ENCODE measurements around the gene RFX4.
"Not testable (repeated sequence)": the region's sequence is repeated elsewhere in the genome, so short reads cannot be mapped to it uniquely, and the experiment has no call there.

RFX4 gene

DNA sequence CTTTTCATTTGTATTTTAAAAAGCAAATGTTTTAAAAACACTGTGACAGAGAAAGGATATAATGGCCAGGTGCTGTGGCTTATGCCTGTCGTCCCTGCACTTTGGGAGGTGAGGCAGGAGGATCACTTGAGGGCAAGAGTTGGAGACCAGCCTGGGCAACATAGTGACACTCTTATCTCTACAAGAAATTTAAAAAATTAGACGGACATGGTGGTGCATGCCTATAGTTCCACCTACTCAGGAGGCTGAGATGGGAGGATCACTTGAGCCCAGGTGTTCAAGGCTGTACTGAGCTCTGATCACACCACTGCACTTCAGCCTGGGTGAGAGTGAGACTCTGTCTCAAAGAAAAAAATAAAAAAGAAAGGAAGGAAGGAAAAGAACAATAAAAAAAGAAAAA lies 7.8 kb downstream of the RFX4 start:
- no peak for DNase-seq (ENCODE audit: low read depth, low spot score)

DNA sequence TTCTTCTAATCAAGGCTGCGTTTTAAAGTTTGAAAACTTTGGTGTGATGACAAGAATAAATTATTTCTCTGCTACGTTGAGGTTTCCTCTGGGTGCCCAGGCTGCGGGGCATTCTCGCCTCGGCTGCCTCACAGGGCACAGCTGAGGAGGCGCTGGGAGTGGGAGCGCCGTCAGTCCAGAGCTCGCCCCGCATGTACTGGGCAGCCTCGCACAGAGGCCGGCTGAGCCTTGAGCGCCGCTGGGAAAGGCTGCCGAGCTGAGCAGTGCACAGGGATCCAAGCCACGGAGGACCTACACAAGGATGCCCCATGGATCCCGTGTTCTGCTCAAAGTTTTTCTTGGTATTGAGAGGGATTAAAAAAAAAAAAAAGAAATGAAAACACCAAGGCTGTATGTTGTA lies 11.6 kb downstream of the RFX4 start:
- DNase-seq (ENCODE audit: low read depth, low spot score): no peak

DNA sequence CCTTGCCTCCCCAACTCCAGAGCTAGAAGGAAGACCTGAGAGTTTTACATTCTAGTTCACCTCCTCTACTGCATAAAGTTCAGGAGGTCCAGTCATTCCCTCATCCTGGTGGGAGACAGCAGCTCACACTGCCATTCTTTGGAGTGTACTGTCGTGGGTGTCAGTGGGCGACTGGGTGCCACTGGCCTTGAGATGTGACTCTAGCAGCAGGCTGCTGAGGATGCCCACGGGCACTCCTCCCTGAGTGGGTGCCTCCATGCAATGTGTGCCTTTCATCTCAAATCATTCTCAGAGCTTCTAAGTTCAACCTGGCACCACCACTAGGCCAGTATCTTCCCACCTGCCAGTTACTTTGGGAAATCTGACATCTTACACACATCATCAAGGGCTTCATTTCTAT lies 12.5 kb downstream of the RFX4 start:
- no peak for DNase-seq (ENCODE audit: low read depth, low spot score)

DNA sequence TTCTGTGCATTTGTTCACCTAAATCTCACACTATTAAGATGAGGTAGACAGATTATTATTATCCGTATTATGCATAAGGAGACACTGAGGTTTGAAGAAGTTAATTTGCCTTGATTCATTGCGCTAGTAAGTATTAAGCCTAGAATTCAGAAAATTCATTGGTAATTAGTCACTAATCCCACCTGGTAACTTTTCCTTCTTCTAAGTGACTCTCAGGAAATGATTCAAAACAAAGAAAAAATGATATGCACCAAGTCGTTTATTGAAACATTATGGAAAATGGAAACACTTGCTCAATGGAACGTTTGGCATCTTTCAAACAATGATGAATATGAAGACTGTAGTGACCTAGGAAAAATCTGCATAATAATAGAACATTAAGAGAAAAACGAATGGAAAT lies 15.2 kb downstream of the RFX4 start:
- DNase-seq (ENCODE audit: low read depth, low spot score): no peak

DNA sequence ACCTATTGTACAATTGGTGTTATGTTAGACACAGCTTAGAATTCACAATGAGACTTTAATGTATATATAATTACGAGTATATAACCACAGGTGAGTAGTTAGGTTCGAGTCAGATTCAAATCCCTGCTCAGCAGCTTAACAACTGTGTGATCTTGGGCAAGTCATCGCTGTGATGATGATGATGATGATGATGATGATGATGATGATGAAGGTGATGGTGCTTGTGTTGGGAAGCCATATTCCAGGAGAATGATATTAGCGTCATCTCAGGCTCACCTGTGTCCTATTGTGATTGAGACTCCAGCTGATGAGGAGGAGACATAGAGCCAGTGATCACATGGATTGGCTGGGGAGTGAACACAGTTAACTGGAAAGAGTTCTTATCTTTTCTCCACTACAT lies 16.5 kb downstream of the RFX4 start:
- no peak for DNase-seq (ENCODE audit: low read depth, low spot score)

DNA sequence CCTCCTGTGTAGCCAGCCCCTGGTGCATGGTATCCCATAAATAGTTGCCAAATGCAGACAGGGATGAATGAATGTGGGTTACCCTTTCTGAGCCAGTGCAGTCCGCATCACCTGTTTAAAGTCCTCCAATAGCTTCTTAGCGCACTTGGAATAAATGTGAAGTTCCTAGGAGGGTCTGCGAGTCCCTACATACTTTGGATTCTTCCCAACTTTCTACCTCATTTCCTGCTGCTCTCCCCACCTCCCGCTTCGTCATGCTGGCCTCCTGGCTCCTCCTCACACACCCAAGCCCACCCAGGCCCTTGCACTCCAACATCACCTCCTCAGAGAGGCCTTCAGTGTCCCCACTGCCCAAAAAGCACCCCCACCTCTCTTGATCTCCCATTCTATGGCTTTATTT lies 17.7 kb downstream of the RFX4 start:
- no peak for DNase-seq (ENCODE audit: low read depth, low spot score)

DNA sequence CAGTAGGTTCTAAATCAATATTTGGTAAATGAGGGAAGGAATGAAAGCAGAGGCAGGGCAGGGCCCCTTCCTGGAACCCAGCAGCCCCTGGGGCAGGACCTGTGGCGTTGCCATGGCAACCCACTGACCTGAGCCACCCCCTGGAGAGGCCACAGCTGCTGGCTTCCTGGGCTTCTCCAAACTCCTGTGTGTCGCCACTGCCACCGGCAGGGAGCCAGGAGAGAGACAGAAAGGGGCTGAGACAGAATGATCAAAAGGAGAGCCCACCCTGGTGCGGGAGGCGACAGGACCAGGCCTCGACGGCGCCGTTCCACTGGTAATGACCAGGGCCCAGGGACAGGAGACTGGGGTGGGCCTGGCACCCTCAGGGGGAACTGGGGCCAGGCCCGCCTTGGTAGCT lies 18.2 kb downstream of the RFX4 start:
- no peak for DNase-seq (ENCODE audit: low read depth, low spot score)

DNA sequence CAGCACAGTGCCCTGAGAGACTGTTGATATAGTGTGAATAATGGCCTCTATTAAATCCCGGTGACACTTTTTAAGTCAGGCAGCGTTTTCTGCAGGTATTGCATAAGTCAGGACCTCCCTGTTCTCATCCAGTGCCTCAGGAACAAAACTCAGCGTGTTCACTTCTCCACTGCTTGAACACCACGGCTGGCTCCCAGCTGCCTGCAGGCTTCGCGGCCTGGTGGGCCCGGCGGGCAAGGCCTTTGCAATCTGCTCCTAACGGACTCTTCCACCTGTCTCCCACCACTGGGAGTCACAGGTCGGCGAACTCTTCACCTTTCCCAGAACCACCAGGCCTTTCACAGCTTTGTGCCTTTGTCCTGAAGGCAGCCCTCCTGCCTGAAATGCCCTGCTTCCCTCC lies 18.7 kb downstream of the RFX4 start:
- no peak for DNase-seq (ENCODE audit: low read depth, low spot score)

DNA sequence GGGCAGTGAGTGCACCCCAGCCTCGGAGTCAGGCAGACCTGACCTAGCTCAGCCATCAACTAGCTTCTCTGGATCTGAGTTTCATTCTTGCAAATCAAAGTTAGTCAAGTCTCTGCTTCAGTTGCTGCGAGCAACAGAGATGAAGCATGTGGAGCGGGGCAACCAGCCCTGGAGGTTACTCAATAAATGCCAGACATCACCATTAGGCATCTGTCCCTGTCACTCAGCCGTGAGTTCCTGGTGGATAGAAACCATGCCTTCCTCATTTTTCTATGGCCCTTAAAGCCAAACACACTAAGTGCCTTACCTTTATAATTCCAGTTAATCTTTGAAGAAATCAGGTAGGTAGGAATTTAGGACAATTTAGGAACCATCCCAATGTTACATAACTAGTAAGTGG lies 19.3 kb downstream of the RFX4 start:
- DNase-seq (ENCODE audit: low read depth, low spot score): no peak

DNA sequence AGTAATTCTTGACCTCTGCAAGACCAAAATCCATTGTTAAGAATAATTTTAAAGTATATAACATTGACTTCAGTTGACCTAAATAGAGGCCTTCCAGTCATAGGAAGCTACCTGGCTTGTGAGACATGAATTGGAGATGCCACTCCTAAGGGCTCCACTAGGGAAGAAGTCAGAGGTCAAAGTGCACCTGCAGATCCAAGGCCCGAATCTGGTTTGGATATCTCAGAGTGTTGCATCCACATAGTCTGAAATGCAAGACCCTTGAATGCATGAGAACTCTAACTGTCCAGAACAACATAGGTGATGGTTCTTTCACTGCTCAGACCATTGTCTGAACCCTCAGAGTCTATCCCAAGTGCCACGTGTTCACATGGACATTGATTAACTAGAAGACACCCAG lies 22.4 kb downstream of the RFX4 start:
- no peak for DNase-seq (ENCODE audit: low read depth, low spot score)

DNA sequence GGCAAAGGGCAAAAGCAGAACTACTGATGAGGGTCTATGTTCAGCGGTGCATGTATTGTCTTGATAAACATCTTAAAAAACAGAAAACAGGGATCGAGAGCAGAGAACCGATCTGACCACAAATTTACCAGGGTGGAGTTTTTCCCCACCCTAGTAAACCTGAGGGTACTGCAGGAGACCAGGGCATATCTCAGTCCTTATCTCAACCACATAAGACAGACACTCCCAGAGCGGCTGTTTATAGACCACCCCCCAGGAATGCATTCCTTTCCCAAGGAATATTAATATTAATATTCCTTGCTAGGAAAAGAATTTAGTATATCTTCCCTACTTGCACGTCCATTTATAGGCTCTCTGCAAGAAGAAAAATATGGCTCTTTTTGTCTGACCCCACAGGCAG lies 37.8 kb downstream of the RFX4 start:
- not testable (repeated sequence) for DNase-seq (ENCODE audit: low read depth, low spot score)

DNA sequence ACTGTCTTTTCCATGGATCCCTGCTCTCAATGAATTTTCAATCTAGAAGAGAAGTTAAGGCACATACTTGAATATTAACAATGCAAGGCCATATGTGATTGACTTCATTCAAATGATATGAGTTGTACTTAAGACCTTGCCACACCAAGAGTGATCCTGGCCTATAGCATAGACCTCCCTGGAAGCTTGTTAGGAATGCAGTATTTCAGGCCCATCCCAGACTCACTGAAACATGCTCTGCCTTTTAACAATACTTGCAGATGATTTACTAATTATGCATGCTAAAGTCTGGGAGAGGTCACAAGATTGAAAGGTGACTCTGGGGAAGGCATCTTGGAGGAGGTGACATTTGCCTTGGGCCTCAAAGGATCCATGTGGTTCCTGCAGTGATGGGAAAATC lies 43.2 kb downstream of the RFX4 start:
- DNase-seq (ENCODE audit: low read depth, low spot score): no peak

DNA sequence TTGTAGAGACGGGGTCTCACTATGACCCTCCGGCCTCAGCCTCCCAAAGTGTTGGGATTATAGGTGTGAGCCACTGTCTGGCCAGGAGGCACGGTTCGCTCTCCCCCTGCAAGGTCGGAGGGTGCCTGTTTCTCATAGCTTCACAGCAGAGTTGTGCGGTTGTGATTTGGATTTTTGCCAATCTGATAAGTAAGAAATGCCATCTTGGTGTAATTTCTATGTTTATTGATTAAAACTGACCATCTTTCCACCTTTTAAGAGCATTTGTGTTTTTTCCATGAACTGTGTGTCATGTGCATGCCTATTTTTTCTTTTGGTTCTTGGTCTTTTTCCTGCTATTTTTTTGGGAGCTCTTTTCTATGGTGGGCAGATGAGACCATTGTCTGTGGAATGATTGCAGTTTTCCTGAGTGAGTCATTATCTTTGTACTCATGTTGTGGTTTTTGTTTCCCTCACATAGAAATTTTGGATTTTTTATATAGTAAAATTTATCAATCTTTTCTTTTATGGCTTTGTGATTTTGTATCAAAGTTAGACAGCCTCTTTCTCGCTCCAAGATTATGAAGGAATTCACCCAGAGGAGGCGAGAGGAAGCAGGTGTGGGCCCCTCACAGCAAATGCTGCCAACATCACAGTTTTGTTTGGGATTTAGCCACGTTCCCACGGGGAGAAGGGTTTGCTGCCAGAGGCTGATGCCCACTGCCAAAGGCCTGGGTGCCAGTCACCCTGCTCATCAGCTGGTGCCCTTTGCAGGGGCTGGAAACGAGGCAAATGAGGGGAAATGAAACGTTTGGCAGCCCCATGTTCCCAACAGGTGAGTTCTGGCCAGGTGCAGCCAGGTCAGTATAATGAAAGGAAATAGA lies 47.2 kb downstream of the RFX4 start:
- DNase-seq (ENCODE audit: low read depth, low spot score): no peak

DNA sequence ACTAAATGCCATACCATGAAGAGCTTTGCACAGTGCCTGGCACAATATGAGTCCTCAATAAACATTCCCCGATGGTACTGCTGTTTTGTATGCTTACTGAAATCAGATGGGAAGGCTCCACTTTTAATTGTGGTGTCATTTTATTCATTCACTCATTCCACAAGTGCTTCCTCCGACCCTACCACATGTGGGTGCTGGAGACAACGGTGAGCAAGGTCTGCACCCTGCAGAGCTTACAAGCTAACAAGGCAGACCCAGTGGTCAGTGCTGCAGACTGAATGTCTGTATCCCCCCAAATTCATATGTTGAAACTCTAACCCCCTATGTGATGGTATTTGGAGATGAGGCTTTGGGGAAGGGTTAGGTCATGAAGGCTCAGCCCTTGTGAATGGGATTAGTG lies 48.3 kb downstream of the RFX4 start:
- DNase-seq (ENCODE audit: low read depth, low spot score): no peak

DNA sequence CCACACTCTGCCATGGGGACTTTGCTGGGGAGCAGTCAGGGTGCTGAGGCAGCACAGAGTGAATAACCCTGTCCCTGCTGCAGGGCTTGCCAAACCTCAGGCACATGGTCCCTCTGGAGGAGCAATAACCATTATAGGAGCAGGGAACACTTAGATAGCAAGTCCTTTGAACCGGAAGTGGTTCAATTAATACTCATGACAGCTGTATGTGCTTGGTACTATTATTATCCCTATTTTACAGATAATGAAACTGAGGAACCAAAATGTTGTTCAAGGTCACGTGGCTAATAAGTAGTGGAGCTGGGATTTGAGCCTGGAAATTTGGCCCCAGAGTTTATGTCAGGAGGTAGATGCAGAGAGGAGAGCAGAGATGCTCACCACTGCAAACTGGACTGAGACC lies 49.0 kb downstream of the RFX4 start:
- DNase-seq (ENCODE audit: low read depth, low spot score): no peak

DNA sequence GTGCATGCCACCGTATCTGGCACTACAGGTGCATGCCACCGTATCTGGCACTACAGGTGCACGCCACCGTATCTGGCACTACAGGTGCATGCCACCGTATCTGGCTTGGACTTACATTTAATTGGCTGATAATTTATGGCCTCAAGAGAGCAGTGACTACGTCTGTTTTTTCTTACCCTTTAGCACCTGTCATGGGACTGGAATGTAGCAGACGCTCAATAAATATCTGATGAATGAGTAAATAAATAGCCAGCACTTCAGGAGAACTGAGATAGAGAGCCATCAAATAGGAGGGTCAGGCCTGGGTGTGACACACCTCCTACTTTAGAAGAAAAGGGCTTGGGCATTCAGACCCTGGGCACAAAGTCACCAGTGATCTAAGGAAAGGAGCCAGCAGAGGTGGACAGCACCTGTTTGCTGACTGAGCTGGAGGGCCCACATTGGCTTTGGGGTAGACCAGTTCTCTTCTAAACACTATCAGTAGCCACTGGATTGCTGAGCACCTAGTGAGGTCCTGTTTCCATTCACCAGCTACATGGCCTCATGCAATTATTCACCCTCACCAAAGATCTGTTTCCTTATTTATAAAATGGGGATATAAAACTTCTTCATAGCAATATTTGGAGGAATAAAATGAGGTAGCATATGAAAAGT lies 50.1 kb downstream of the RFX4 start:
- DNase-seq (ENCODE audit: low read depth, low spot score): no peak

DNA sequence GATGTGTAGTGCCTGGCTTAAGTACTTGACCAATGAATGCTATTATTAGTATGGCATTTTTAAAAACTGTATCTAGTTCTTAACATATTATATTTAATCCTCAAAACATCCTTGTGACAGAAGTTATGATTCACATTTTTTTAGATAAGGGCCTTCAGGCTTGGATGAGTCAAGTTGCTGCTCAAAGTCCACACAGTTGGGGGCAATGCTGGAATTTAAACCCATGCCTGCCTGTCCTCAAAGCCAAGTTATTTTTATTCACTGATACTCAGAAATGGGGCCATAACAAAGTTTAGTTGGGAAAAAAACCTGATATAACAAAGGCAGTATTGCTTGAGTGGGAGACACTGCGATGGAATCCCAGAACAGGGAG lies 50.6 kb downstream of the RFX4 start:
- DNase-seq (ENCODE audit: low read depth, low spot score): no peak

DNA sequence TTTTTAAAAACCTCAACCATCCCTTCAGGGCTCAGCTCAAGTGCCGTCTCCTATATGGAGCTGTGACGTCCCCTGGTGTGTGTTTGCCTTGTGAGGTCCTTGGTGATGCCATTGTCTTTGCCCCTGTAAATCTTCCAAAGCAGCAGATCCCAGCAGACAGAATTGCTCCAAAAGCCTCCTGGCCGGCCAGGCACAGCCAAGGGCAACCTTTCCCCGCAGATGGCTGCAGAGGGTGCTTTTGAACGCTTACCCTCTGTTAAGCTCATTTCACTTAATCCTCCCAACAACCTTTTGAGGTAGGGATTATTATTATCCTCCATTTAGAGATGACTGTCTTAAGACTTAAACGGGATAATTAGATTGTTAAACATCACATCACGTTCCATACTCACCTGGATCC lies 51.4 kb downstream of the RFX4 start:
- DNase-seq (ENCODE audit: low read depth, low spot score): no peak

DNA sequence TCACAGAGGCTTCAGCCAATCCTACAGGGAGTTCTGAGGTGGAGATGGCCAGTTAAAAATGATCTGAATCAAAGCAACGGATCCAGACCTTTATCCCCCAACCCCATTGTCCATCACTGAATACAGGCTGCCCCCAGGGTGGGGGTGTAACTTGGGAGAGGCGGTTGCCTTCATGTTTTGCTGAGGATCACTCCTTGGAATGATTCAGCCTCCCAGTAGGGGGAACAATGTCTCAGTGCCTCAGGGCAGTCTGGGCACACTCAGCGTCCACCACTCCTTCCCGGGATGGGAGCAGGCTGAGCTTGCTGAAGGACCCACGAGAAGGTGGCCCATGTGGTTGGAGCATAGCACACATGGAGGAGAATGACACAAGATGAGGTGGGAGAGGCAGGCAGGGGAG lies 60.2 kb downstream of the RFX4 start:
- no peak for DNase-seq (ENCODE audit: low read depth, low spot score)

DNA sequence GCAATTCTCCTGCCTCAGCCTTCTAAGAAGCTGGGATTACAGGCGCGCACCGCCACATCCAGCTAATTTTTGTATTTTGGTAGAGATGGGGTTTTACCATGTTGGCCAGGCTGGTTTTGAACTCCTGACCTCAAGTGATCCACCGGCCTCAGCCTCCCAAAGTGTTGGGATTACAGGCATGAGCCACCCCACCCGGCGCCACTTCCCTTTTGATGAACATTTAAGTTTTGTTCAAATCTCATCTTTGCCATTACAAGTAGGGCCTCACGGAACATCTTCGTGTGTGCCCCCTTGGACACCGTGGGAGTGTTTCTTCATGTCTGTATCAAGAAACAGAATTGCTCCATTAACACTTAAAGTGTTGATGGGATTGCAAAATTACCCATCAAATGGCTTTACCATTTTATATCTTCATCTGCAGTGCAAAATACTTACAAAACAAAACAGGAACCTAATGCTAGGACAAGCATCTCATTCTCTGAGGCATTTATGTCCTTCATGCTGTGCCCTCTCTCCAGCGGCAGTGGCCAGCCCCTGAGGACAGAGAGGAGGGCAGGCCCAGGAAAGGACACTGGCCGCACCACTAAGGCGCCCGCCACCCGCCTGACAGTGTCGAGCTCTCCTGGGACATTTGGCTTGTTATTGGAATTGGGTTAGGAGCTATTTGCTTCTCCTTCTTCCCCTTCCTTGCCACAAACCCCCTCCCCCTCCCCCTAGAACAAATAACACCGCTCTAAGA lies 61.7 kb downstream of the RFX4 start:
- no peak for DNase-seq (ENCODE audit: low read depth, low spot score)

DNA sequence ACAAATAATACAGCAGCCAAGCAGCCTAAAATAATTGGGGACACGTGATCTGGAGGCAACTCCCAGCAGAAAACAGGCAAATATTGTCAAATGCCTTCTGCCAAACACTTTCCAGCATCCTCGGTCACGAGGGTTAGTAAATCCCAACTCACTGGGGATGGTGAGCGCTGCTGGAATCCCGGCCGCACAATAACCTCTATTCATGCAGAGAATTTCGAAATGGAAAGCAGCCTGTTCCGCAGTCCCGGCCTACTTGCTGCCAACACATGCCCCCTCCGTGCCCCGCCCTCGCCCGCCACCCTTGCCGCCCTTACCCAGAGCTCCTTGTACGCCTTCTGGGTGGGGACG lies 62.2 kb downstream of the RFX4 start:
- DNase-seq (ENCODE audit: low read depth, low spot score): peak; percentile 7

DNA sequence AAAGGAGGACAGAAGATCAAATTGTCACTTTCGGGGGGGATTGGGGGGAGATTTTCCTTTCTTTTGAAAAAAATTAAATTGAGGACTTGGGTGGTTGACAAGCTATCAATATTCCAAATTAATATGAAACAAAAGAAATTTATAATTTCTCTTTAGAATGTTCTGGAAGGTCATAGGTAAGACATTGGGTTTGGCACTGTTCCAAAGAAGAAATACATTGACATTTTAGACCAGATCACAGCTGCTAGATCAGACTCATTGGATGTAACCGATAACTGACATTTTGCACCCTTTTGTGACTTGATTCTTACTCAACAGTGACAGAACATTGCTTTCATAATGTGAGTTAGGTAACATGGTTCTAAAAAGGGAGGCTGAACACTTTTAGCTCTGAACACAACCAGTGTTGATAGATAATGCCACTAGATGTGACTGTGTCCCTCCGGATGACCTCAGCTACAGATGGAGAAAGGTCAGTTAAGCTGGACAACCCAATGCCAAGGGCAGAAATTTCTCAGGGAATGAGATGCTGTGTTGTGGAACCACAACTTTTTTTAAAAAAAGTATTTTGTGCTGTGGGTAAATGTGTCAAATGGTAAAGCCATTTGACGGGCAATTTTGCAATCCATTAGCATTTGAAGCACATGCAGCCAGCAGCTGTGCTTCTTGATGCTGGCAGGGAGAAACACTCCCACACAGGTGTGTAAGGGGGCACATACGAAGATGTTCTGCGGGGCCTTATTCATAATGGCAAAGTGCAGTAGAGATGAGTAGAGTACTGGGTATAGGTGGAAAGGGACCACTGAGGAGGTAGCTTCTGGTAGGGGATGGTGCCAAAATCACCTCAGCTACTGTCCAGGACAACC lies 62.9 kb downstream of the RFX4 start:
- DNase-seq (ENCODE audit: low read depth, low spot score): no peak
